Right lobe of liver (tissue), 4 donors: ENCODE measurements around the gene LIPE.

Experiments used
- POLR2A ChIP-seq: fragments of 450-650 bp; IDR thresholded peaks from one replicate; pipeline ENCODE4 v1.6.1; 2017; ENCODE audit warnings: antibody characterized with exemption, mild to moderate bottlenecking
- TF ChIP-seq, protein P1 (sequence below), 4 donors: fragments of 200-600 bp in 3 of 4; fragments of 450-650 bp in 1 of 4; IDR thresholded peaks; one replicate each; pipeline versions ENCODE4 v1.5.1 to v1.8.0; 2016 to 2022; ENCODE audit warnings: antibody characterized with exemption in 4 of 4, mild to moderate bottlenecking in 2 of 4
- donor health status: DM: no; HTN: no; CAD: no.
- donor health status: DM: no; HTN: no; CAD: no.
- donor health status: DM: no; HTN: yes; CAD: no.

DNA sequence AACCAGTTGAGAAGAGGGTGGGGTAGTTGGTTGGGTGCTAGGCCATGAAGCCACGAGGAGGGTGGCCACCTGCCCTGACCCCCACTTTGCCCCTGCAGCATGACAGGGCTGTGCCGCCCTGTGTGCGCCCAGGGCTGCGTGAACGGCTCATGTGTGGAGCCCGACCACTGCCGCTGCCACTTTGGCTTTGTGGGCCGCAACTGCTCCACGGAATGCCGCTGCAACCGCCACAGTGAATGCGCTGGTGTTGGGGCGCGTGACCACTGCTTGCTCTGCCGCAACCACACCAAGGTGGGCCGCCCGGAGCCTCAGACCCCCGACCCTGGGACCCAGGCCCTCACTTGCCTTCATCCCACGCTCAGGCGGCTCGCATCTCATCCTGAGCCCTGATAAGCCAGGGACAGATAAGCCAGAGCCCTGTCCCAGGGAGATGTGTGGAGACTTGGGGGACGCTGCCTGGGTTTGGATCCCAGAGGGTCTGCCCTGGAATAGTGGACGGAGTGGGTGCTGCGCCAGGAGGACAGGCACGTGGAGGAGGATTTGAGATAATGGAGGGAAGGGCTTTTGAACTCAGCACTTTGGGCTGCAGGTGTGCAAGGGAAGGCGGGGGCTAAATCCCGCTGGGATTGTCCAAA lies 57.6 kb downstream of the LIPE start:
- TF ChIP-seq, protein P1, sequence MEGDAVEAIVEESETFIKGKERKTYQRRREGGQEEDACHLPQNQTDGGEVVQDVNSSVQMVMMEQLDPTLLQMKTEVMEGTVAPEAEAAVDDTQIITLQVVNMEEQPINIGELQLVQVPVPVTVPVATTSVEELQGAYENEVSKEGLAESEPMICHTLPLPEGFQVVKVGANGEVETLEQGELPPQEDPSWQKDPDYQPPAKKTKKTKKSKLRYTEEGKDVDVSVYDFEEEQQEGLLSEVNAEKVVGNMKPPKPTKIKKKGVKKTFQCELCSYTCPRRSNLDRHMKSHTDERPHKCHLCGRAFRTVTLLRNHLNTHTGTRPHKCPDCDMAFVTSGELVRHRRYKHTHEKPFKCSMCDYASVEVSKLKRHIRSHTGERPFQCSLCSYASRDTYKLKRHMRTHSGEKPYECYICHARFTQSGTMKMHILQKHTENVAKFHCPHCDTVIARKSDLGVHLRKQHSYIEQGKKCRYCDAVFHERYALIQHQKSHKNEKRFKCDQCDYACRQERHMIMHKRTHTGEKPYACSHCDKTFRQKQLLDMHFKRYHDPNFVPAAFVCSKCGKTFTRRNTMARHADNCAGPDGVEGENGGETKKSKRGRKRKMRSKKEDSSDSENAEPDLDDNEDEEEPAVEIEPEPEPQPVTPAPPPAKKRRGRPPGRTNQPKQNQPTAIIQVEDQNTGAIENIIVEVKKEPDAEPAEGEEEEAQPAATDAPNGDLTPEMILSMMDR (IDR thresholded peaks at IDR 0.05): no peak
- TF ChIP-seq POLR2A: no peak
